Activated CD8-positive, alpha-beta memory T cell treated with anti-CD3 and anti-CD28 coated beads, Interleukin-2, amount 50 U/mL, for 24 hours (primary cell): ENCODE results near the gene FAP.

Source experiments
- DNase-seq: peaks from one replicate; pipeline ENCODE4 v3.0.0-alpha.2; 2020; ENCODE audit errors: extremely low read depth

Gene FAP, protein sequence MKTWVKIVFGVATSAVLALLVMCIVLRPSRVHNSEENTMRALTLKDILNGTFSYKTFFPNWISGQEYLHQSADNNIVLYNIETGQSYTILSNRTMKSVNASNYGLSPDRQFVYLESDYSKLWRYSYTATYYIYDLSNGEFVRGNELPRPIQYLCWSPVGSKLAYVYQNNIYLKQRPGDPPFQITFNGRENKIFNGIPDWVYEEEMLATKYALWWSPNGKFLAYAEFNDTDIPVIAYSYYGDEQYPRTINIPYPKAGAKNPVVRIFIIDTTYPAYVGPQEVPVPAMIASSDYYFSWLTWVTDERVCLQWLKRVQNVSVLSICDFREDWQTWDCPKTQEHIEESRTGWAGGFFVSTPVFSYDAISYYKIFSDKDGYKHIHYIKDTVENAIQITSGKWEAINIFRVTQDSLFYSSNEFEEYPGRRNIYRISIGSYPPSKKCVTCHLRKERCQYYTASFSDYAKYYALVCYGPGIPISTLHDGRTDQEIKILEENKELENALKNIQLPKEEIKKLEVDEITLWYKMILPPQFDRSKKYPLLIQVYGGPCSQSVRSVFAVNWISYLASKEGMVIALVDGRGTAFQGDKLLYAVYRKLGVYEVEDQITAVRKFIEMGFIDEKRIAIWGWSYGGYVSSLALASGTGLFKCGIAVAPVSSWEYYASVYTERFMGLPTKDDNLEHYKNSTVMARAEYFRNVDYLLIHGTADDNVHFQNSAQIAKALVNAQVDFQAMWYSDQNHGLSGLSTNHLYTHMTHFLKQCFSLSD

DNA sequence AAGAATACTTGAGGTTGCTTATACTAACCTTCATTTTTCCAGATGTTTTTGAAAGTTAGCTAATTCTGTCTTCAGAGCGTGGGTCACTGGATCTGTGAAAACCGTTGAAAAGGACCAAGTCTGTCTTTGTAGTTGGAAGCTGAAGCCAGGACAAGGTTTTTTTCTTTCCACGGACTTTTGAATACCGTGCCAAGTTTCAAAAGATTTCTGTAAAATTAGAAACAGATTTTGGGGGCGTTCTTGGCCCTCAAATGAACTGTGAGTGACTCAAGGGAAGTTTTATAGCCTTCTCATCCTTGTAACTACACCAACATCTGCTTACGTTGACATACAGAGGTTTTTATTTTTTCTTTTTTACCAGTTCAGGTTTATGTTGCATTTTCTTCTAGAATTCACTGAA lies at the start of gene FAP:
FAP (minus strand) TSS at position 152 of the 400 bp plus-strand sequence; CDS start at position 34, 118 bp downstream.
- DNase-seq = no peak

DNA sequence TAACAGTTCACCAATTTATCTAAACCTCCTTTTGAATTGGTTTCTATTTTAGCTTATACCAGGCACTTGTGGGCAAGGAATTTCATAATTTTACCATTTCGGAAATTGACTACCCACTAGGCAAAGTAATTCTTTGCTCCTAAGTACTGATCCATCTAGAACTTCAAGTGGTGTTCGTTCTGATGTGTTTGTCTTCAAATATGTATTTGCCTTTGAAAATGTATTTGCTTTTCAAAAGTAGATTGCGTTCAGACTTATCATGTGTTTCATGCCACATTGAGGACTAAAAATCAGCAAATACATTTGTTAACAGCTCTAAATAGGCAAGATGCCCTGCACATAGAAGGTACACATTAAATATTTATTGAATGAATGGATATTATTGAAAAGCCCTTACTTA lies 48.5 kb upstream of the FAP start:
- no peak for DNase-seq

DNA sequence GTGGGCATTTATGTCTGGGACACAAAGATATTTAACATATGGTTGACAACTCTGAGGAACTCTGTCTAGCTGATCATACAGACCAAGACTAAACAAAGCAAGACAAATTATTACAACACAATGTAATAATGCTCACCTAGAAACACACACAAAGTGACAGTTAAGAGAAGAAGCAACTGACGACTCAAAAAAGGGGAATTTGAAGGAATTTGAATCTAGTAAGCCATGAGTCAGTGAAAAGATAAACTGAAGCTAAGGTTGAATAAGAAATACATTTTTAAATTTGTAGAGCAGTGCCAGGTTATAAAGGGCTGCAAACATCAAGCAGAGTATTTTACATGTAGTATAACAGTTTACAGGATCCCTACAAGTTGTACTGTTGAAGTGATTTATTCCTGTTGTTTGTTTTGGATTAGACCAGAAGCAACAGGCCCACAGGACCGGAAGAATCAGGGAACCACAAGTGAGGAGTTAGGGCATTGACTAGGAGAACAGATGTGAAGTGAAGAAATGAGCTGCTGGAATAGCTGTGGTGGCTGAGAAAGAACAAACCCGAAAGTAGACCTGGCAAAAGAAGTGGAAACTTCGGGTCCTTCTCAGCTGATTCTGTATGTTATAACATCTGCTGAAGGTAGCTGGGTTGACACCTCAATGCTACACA lies 39.6 kb upstream of the FAP start:
- no peak for DNase-seq

DNA sequence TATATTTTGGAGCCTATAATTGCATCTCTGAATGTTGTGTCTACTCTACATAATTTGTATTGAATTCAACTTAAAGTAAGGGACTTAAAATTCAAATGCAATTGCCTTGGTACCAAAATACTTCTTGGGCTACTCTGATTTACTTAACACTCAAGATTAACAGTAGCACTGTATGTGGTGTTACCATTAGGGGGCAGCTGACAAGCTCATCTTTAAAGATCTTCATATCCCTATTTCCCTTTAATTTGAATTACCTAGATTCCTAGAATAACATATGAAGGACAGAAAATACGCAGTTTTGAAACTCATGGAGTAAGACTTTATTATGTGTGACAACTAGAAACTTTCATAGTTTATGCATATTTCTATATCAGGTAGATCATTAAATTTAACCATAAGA lies 37.4 kb upstream of the FAP start:
- DNase-seq = no peak

DNA sequence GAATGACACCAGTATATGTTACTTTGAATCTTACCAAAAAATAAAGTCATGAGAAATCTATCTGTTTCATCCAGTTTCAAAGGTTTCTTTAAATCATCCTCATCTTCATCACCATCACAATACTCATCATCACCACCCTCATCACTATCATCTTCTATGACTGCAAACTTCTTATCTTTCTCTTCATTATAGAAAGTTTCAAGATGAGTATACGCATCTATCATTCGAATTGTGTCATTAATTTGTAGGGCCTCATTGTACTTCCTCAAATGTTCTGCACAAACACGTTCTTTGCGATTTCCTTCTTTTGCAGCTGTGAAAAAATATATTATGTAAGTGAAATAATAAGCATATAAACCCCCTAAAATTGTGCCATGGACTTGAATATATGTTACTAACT lies 34.1 kb upstream of the FAP start:
- no peak for DNase-seq

DNA sequence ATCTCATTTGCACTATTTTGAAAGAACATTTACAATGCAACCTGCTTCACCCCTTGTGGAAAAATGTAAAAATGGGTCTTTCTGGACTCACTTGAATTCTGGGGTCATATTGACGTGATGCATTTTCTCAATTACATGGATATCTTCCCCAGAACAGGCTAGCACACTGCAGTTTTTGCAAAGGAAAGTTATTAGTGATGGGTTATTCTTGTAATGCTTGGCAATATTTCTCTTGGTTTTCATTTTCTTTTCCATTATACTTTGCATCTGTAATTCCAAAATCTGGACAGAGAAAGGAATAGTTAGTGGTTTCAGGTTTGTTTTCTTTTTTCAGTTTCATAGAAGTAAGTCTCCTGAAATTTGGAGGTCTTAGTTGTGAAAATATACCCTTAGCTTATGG lies 24.8 kb upstream of the FAP start:
- DNase-seq = no peak

DNA sequence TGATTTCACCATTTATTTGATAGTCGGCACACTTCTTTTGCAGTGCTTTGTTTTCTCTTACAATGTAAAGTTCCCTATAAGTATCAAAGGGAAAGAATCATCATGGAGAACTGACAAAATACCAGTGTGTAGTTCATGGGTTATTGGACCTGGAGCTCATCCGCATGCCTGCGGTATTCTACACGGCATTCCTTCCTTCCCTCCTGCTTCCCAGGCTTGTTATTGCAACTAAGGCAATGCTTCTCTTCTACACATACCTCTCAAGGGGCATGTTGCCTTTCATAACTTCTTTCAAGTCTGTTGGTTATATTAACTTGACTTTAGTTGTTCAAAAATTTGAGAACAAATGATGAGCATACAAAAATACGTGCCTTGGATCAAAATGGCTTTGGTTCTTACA lies 24.3 kb upstream of the FAP start:
- DNase-seq = no peak

DNA sequence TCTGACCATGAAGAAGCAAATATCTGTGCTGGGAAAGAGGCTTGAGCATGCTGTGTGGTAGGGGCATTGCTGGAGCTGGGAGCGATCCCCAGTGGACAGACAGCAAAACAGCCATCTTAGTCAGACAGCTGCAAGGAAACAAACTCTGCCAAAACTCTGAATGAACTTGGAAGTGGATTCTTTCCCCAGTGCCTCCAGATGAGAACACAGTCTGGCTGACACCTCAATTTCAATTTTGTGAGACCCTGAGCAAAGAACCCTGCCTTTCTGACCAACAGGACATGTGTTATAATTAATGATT lies 23.2 kb upstream of the FAP start:
- DNase-seq = no peak

DNA sequence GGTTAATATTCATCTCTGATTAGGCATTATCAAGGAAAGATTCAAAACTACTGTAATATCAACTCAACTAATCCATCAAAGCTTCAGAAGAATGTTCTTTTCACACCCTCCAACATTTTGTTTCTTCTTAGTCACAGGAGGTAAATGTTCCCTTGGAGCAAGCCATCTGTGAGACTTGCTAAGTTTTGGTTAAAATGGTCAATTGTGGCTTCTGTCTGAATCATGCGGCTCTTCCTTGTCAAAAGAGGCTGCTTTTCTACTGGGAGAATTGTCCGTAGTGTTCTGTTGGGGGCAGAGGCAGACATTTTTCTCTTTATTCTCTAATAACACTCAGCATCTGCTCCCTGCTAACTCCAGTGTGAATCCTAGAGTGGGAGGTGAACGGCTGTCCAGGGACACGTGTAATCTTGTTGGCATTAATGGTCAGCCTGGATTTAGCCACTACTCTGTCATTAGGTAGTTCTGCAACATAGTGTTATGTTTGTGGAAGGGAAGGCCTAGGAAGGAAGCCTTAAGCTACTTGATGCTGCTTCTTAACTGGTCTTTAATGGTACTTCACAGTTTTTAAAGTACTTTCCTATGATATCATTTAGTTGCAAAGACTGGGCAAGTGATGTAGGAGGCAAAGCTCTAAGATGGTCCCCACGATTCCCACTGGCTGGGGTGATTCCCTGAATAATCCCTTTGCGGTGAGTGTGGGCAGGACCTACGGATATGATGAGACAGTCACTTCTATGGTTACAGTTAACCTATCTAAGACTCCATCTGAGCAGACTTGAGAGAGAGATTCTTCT lies 22.6 kb upstream of the FAP start:
- DNase-seq = no peak

DNA sequence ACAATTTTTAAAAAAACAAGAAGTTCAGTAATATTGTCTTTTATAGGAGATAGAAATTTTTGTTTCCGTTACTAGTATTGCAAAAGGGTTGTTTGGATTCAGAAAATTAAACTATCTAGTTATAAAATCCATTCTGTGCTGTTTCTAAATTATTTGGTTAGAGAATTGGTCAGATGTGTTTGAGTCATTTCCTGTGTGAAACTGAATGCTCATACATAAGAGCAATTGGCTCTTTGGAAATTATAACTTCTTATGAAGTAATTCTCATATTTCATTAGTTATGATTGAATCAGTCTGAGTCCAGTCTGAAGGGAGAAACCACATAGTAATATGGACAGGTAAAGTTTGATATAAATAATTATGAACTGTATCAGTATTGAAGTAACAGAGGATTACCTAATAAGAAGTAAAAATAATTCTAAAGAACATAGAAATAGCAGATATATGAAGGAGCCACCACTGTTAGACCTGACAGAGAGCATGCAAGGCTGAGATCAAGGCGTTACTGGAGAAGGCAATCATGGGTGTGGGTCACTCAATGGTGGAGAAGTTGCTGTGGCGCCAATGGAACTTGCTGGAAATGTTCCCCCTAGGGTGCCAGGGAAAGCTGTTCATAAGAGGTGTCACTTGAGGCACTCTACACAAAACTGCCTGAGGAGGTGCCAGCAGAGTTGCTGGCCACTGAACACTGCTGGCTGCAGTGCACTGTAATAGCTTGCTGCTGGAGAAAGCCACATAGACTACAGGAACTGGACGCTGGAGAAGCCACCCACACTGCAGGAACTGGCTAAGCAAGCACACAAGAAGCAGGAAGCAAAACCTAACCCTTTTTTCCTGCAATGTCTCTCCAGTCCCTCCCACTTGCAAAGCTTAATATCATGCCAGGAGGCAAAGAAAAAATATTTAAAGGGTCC lies 18.0 kb upstream of the FAP start:
- DNase-seq = no peak

DNA sequence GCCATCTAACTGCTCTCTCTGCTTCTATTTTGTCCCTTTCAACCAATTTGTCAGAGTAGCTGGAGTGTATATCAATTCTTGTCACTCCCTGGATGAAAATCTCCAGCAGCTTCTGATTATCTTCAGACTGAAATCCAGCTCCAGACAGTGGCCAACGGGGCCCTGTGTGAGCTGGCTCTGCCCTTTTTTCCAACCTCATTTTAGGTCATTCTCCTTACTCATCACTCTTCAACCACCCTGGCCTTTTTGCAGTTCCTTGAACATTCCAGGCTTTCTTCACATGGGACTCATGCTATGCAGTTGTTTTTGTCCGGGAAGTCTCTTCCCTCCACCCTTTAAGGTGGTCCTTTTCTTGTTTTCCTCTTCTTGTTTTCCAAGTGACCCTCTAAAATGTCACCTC lies 15.4 kb upstream of the FAP start:
- no peak for DNase-seq

DNA sequence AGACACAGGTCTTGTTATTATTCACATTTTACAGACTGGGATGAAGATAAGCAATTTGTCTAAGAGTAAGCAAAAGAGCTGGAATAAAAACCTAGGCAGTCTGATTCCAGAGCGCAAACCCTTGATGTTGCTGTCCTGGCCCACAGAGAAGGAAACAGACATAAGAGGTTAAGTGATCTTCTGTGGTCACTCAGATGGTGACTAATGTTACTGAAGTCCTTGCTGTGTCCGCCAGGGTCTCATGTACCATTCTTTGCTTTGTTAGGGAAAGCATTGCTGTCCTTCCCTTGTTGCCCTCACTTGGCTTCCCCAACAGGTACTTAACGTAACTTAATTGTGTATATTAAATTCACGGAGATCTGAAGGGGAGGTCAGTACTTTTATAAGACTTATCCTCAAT lies 14.9 kb upstream of the FAP start:
- DNase-seq = no peak

DNA sequence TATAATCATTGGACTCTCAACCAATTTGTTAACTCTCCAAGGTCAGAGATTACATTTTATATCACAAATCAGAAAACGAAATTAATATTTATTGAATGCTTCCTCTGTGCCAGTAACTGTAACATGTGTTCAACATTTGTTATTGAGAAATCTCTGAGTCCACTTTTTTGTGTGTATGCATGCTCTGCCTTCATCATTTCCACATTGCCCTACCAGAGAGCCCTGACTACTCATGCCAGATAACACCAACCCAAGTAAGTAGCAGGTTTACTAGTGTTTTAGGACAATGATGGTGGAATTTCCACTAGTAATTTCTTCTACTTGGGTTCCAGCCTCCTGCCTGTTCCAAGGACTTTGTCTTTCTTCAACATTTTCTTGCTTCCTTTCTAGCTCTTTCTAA lies 14.2 kb upstream of the FAP start:
- DNase-seq = no peak

DNA sequence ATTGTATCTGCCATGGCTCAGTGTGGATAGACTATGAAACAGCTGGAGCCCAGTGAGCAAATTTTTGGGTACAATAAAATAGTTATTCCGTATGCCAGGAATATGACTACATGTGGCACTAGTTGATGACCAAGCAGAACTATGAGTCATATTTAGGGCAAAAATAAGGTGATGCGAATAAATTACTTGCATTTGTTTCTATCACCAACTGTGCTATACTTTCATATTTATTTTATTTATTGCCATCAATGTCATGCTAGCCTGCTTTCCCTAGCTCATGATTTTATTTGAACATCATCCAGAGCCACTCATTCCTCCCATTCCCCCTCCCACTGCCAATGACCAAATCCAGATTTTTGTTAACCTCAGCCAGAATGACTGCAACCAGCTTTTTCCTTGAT lies 13.3 kb upstream of the FAP start:
- DNase-seq = no peak

DNA sequence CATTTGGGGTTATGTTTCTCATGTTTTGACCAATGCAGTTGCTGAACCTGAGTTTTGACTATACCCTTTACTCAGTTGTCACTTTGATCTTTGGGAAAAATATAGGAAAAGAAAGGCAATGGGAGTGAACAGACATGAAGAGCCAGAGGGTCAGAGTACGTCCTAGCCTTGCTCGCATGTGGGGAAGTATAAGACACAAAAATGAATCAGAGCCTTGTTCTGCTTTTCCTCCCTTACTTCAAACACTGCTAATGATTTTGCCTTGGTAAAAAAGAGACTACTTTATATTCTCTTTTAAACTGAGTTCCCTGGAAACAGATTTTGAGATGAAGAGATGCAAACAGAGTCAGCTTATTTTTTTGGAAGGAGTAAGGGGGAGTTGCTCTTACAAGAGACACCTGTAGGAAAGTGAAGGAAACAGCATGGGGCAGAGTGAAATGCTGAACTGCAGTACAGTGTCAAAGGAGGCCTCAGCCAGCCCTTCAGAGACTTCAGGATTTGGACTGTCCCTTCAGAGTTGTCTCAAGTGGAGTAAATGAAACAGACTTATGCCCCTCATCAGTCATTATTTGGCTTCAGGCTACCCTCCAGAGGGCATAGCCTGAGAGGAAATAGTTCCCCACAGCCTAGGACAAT lies 11.1 kb upstream of the FAP start:
- DNase-seq = no peak

DNA sequence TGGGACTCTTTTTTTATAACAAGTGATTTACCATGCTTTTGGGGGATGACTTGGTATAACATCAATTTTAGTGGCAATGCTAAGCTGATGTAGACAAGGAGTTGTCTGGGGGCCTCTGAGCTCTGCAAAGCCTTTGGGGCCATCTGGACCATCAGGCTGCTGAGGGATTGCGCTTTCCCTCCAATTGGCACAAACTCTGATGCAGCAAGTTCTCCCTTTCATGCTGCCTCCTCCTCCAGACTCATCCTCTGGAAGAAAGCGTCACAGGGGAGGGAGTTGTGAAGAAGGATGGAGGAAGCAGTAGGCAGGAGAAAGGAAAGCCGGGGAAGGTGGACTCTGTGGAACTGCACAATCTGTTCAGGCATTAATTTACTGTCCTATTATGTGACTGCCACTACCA lies 10.2 kb upstream of the FAP start:
- DNase-seq = no peak

DNA sequence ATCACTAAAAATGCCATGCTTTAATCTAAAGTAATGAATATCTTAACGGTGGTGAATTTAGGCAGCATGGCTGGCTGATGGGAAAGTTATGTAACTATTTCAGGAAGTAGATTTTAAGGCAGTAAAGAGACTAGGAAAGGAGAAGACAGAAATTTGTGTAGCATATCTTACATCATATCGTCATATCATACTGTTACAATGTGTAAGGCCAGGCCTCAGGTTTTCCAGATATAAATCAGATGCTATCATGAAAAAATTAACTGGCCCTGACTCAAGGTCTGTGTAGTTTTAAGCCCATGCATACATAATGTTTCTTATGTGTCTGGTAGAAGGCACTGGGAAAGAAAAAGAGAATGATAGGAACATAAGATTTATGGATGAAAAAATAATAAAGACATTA lies 8.9 kb upstream of the FAP start:
- DNase-seq = no peak

DNA sequence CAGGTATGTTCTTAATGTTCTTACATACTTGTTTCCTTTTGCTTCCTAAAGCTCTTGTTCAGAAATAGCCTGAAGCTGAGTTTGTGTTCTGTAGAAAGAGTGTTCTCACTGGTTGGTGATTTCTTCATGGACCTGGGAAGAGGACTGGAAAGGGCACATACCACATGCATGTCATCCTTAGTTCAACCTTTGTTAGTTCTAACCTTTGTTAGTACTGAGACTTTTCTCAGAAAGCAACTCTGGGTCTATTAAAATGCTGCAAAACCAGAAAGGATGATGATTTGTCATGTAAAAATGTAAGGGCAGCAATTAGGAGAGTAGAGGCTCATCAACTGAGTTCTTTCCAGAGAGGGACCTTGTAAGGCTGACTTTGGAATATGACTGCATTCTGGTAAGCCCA lies 2.5 kb upstream of the FAP start:
- no peak for DNase-seq

DNA sequence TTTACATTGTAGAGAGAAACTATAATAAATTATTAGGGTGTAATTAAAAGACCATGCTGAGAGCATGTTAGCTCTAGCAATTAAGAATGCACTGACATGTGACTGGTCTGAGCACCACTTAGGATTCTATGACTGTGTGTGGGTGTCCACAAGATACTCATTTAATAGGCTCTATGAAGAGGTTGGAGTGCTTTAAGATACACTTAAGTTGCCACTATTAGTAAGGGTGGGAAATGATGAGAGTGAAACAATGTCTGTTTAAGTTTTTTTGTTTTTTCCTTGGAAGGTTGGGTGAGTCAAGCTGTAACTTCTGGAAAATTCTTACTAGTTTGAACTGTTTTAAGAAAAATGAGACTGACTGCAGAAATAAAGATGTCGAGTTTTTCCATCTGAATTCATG lies 1.8 kb upstream of the FAP start:
- no peak for DNase-seq

DNA sequence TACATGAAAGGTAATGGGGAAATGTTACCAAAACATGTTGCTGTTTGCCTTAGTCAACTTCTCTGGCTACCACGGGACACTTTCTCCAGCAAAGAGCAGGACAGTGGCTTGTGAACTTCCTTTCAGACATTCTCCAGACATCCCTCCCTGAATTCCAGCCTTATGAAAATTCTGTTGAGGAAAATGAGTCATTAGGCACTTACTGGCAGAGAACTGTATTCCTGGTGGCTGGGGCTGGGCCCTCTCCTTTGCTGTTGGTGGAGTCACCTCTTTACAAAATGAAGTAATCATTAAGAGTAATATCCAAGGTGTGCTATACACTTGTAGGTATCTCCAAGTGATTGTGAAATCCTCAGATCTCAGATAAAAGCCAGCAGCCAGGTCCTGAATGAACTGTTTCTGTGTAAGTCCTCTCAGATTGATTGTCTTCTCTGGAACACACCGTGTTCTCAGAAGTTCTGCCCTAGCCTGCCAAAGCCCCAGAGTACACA lies 1.3 kb upstream of the FAP start:
- no peak for DNase-seq

DNA sequence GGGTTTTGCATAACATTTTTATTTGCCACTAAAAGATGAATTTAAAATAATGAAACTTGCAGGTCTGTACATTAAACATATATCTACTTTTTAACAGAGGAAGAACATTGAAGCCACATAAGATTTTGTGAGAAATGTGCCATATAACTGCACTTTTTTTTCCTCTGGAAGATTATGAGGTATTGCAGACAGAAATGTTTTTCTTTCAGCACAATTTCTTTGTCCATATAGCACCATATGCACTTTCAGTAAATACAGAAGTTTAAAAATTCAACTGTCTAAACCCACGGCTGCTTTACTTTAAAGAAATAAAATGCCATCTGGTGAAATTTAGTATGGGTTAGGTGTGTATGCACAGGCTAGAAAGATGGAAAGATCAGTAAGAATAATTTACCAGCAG lies 470 bp upstream of the FAP start:
- DNase-seq = no peak
